Epithelial cell of esophagus (primary cell): ENCODE results near the gene RCAN1.
A peak's percentile ranks its signal among the peaks of the same experiment; 100 is the strongest.

Experiments
- DNase-seq: peaks from one replicate; pipeline ENCODE4 v3.0.0; 2010; ENCODE audit warnings: low read depth
- H3K4me3 ChIP-seq: 2 replicates; pipeline ENCODE4 v1.5.1; 2011; ENCODE audit warnings: mild to moderate bottlenecking, low read length, control low read depth
- TF ChIP-seq, protein P1 (sequence below): IDR thresholded peaks from 2 replicates; pipeline ENCODE4 v1.5.1; 2011; ENCODE audit warnings: low read depth, mild to moderate bottlenecking, low read length, control low read depth, inconsistent platforms; ENCODE audit not compliant: insufficient read depth; ENCODE audit errors: missing control alignments

Gene RCAN1

DNA sequence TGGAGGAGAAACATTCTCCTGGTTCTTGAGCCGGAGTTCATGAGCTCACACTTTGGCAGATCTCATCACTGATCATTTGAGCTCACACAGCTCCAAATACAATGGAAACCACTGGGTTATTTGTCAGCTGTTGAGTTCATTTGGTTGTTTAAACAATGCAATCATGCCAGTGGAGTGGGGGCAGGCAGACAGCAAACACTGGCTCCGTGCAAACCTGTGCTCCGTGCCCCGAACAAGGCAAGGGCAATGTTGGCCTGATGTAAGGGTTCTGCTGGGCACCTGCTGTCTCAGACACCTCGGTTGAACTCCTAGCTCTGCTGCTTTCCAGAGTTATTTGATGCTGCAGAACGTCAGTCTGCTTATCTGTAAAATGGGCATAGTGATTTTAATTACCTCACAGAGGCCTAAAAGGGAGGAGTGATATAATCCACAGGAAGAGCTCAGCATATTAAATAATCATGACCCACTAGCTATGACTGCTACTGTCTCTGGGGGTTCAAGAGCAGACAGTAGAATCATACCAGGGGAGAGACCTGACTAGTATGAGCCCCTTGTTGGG lies 33.9 kb upstream of the RCAN1 start:
- DNase-seq = no peak
- TF ChIP-seq, protein P1, sequence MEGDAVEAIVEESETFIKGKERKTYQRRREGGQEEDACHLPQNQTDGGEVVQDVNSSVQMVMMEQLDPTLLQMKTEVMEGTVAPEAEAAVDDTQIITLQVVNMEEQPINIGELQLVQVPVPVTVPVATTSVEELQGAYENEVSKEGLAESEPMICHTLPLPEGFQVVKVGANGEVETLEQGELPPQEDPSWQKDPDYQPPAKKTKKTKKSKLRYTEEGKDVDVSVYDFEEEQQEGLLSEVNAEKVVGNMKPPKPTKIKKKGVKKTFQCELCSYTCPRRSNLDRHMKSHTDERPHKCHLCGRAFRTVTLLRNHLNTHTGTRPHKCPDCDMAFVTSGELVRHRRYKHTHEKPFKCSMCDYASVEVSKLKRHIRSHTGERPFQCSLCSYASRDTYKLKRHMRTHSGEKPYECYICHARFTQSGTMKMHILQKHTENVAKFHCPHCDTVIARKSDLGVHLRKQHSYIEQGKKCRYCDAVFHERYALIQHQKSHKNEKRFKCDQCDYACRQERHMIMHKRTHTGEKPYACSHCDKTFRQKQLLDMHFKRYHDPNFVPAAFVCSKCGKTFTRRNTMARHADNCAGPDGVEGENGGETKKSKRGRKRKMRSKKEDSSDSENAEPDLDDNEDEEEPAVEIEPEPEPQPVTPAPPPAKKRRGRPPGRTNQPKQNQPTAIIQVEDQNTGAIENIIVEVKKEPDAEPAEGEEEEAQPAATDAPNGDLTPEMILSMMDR = no peak

DNA sequence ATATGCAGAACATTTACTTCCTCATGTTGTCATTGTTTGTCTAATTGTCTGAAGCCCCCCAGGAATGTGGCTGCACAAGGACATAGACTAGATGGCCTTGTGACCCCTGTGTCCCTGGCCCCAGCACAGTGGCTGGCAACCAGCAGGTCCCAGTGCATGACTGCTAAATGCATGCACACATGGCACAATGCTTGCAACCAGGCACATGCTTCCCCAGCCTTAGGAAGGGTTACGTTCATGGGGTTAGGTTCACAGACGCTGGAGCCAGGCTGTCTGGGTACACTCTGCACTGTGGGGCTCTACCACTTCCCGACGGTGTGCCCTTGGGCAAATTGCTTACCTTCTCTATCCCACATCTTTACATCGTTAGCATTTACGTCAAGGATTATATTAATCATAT lies 32.6 kb upstream of the RCAN1 start:
- H3K4me3 ChIP-seq = no peak overlapping the region
- DNase-seq = no peak
- TF ChIP-seq, protein P1 = no peak

More for the DNA sequence above, 33.9 kb upstream of the RCAN1 start:
- no peak overlapping the region for H3K4me3 ChIP-seq

DNA sequence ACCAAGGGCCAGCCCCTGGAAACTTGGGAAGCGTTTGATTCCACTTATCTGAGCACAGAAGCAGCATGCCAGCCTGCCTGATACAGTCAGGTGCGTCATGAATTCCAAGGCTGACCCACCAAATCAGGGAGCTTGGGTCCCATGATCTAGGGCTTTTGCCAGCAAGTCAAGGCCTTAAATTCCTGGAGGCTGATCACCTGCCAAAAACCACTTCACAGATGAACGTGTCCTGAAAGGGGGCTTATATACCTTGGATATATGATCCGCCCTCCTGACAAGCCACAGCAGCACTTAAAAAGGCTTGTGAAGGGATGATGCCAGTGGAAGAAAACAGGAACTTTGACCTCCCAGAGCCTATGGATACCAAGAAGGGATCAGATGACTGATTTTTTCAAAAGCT lies 29.9 kb upstream of the RCAN1 start:
- no peak for DNase-seq
- H3K4me3 ChIP-seq = no peak overlapping the region
- TF ChIP-seq, protein P1 = no peak

DNA sequence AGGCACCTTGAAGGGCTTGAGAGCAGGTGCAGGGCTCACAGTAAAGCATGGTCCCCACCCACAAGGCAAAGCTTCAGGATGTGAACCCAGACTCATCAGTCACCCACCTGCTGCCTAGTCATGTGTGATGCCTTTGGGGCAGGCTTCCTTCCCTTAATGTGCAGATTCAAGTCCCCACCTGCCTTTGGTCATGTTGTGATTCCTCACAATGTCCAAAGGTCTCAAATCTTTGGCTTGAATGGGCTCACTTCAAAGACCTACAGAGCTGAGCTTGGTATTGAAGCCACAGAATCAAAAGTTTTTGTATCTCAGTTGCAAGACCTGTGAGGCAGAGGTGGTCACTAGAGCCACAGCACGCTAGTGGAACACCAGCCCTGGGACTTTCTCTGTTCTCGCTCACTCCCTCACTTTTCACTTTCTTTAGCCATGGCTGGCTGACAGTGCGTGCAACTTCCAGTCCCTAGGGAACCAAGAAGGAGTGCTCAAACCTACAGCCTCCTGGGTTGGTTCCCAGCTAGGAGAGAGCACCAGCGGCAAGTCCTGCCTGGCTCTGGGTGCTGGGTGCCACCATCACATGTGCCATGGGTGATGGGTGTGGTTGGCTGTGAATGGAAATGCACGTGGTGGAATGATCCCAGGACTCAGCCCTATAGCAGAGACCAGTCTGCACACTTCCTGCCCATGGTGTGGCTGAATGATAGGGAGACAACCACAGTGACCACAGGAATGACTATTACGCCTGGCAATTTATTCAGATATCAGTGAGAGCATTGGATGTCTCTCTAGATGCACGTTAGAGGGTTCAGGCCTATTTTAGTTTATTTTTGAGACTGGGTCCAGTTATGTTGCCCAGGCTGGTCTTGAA lies 27.5 kb upstream of the RCAN1 start:
- DNase-seq = peak; percentile 40
- no peak overlapping the region for H3K4me3 ChIP-seq
- TF ChIP-seq, protein P1 = no peak

DNA sequence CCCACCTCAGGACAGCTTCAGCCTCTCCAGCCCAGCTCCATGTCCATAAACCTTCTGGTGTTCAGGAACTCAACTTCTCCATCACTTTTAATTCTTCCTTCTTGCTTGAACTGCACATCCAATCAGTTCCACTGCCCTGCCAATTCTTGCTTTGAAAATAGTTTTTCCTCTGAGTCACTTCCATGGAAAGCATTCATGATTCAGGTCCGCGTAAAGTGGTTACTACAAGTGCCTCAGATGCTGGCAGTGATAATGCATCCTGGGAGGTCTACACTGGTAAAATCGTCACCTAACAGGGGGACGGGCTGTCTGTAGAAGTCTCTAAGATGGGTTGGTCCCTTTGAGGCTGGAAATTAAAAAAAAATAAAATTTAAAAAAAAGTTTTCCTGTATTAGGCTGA lies 25.9 kb upstream of the RCAN1 start:
- H3K4me3 ChIP-seq = no peak overlapping the region
- peak; percentile 61 for DNase-seq
- TF ChIP-seq, protein P1 = no peak

DNA sequence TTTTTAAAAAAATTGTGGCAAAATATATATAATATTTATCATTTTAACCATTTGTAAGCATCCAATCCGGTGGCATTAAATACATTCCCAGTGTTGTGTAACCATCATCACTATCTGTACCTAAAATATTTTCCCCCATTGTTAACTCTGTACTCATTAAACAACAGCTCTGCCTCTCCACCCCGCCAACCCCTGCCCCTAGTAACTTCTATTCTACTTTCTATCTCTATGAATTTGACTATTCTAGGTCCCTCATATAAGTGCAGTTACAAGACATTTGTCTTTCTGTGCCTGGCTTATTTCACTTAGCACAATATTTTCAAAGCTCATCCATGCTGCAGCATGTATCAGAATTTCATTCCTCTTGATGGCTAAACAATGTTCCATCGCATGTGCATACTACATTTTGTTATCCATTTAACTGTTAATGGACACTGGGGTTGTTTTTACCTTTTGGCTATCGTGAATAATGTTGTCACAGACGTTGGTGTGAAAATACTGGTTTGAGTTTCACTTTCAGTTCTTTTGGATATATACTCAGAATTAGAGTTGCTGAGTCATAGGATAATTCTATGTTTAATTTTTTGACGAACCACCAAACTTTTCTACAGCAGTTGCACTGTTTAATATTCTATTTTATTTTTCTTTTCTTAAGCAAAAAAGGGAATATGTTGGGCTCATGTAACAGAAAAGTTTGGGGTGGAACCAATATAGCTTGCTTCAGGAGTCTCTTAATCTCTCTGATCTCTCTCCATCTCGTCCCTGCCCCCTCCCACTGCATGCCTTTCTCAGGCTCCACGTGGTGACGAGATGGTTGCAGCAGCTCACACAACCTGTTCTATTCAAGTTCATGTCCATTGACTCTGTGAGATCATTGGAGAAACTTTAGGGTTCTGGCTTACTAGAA lies 25.2 kb upstream of the RCAN1 start:
- DNase-seq = peak; percentile 13
- TF ChIP-seq, protein P1 = no peak
- H3K4me3 ChIP-seq = no peak overlapping the region
